ENCODE results near the gene UMAD1.
A peak's percentile ranks its signal among the peaks of the same experiment; 100 is the strongest.

The UMAD1 gene

GRCh38 chr7:7792056-7792455 is 151.5 kb downstream of the UMAD1 start:
- no peak for TF ChIP-seq CTCF (conservative IDR thresholded peaks at IDR 0.05; ENCODE audit: low read depth, low read length)

GRCh38 chr7:7793249-7793648 is 152.7 kb downstream of the UMAD1 start:
- no peak for DNase-seq (ENCODE audit: low read depth)
- TF ChIP-seq CTCF (conservative IDR thresholded peaks at IDR 0.05; ENCODE audit: low read depth, low read length): no peak
- H3K4me3 ChIP-seq (ENCODE audit: low read depth, low read length): no peak overlapping the region

More at GRCh38 chr7:7792056-7792455, 151.5 kb downstream of the UMAD1 start:
- no peak overlapping the region for H3K4me3 ChIP-seq (ENCODE audit: low read depth, low read length)
- DNase-seq (ENCODE audit: low read depth): peak; percentile 37

- peak; percentile 13 for DNase-seq (ENCODE audit: low read depth)
- H3K4me3 ChIP-seq (ENCODE audit: low read depth, low read length): no peak overlapping the region
- TF ChIP-seq CTCF (conservative IDR thresholded peaks at IDR 0.05; ENCODE audit: low read depth, low read length): no peak
Observed at GRCh38 chr7:7793921-7794320, 153.4 kb downstream of the UMAD1 start.

GRCh38 chr7:7795203-7795602 is 154.7 kb downstream of the UMAD1 start:
- peak; percentile 25 for DNase-seq (ENCODE audit: low read depth)
- no peak overlapping the region for H3K4me3 ChIP-seq (ENCODE audit: low read depth, low read length)
- no peak for TF ChIP-seq CTCF (conservative IDR thresholded peaks at IDR 0.05; ENCODE audit: low read depth, low read length)

GRCh38 chr7:7795630-7796121 is 155.1 kb downstream of the UMAD1 start:
- no peak for TF ChIP-seq CTCF (conservative IDR thresholded peaks at IDR 0.05; ENCODE audit: low read depth, low read length)
- no peak overlapping the region for H3K4me3 ChIP-seq (ENCODE audit: low read depth, low read length)
- peak; percentile 78 for DNase-seq (ENCODE audit: low read depth)

DNA sequence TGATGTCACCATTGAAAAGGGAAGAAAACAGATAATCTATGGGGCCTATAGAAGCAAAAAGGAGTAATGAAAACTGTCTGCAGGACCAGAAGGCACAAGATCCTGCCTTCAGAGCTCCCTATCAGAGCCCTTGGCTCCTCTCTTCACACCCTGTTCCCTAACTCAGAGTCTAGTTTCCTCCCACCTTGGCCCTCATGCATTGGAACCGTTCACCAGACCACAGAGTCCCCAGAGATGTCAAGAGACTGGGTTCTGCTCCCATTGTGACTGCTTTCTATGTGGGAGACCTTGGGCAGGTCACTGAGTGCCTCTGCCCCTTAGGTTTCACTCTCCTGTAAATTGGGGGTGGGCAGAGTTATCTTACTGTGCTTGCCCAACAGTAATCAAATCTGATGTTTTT is 158.0 kb downstream of the UMAD1 start:
- DNase-seq (ENCODE audit: low read depth): no peak
- no peak for TF ChIP-seq CTCF (conservative IDR thresholded peaks at IDR 0.05; ENCODE audit: low read depth, low read length)
- H3K4me3 ChIP-seq (ENCODE audit: low read depth, low read length): no peak overlapping the region

- TF ChIP-seq CTCF (conservative IDR thresholded peaks at IDR 0.05; ENCODE audit: low read depth, low read length): no peak
- peak; percentile 40 for DNase-seq (ENCODE audit: low read depth)
- H3K4me3 ChIP-seq (ENCODE audit: low read depth, low read length): no peak overlapping the region
Observed at GRCh38 chr7:7799138-7799537, 158.6 kb downstream of the UMAD1 start.

Data from choroid plexus epithelial cell (primary cell).